ENCODE data around the gene ZNF318.

- TF ChIP-seq CTCF (IDR thresholded peaks at IDR 0.05) (no peak), POLR2A (IDR thresholded peaks at IDR 0.05) (no peak)
Observed at GRCh38 chr6:43375693-43376092, 6.2 kb upstream of the ZNF318 start.

Data from heart left ventricle (tissue), 13 donors.